Activated T-cell treated with anti-CD3 and anti-CD28 coated beads for 4 hours (primary cell): Measurements from ENCODE around the gene CIROP.
"Not testable (repeated sequence)": the region's sequence is repeated elsewhere in the genome, so short reads cannot be mapped to it uniquely, and the experiment has no call there.

ENCODE experiments used
- DNase-seq: peaks from one replicate; pipeline ENCODE4 v3.0.0-alpha.2; 2020

Gene CIROP

DNA sequence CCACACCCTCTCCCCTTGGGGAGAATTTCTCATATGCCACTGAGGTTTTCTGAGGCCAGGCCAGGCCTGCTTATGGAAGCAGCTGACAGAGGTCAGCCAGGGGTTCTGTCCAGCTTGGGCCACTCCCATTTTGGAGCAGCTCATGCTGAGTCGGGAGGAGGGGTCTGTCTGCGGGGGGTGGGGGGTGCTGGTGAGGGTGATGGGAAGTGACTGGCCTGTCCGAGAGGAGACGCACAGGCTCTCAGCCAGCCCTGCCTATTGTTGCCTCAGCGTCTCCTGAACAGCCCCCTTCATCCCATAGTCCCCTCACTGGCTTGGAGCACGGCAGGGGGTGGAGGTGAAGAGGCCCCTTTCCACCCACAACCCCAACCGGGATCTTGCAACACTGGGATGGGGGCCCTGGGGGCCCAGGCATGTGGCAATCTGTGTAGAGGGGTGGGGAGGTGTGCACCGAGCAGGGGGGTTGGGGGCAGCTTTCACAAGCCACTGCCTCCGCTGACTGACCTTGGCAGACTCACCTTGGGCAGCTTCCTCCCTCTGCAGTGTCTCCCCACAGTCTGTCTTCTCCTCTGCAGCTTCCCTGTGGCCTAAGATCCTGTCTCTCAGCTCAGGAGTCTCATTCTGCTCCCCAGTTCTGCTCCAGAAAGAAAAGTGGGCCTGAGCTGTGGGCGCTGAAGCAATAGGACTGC, 8.8 kb upstream of the CIROP start:
- no peak for DNase-seq

DNA sequence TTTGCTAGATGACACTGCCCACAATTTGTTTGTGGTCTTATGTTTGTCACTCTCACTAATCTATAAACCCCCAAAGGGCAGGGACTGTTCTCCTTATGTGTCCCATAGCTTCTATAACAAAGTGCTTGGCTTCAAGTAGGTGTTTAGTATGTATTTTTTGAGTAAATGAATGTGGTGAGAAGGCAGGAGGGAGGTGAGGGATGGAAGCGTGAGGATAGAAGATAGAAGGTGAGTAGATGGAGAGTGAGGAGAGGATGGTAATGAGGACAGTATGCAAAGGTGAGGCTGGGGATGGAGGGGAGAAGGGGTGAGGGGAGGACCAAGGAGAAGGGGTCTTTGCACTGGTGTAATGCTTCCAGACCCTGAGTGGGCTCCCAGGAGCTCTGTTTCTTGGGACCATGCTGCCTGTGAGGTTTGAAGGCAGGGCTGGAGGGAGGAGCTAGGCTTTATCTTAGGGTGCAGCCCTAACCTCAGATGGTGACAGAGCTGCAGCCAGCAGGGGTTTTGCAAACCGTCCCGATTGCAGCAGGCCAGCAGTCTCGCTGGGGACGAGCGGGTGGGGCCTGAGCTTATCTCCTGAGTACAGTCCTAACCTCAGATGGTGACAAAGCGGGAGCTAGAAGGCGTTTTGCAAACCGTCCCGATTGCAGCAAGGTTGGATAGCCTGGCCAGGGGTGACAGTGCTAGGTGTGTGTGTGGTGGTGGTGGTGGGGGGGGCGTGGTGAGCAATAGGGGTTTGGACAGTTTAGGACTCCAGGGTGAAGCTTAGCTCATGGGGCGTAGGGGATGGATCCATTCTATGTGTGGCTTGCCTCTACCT, 7.8 kb upstream of the CIROP start:
- no peak for DNase-seq

DNA sequence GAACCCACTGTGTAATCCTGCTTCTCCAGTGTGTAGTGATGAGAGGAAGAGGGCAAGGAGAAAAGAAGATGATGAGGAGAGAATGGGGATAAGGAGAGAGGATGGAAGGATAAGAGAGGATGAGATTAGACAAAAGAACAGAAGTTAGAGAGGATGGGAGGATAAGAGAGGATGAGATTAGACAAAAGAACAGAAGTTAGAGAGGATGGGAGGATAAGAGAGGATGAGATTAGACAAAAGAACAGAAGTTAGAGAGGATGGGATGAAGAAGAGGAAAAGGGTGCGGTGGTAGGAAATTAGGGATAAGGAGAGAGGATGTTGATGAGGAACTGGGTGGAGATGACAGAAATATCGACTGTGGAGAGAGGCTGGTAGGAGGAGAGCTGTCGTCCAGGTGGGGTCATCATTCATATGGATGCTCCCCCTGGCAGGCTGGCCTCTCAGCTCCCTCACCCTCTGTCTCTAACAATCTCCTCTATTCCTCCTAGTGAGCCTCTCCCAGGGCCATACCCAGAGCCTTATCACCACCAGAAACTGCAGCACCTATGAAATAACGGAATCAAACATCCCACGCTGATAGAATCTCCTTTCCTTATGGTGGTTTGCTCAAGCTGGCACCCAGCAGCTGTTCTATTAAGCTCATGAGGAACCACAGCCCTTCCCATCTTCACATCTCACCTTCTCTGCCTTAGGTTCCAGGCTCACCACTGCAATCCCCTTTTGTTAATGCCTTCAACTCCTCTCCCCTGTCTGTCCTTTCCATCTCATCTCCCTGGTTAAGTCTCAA, 6.0 kb upstream of the CIROP start:
- no peak for DNase-seq

DNA sequence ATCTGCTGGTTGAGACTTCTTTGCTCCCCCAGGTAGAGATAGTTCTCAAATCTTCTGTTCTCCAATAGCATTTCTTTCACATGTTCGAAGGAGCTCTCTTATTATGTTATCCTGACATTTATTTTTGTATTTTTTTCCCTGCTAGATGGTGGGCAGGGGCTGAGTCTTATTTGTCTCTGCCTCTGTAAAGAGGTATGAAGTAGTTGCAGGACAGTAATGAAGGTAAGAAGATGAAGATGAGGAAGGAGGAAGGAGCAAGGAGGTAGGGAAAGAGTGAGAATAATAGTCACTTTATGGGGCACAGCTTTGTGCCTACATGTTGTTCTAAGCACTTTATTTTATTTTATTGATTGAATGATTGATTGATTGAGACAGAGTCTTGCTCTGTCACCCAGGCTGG, 5.0 kb upstream of the CIROP start:
- DNase-seq = no peak

DNA sequence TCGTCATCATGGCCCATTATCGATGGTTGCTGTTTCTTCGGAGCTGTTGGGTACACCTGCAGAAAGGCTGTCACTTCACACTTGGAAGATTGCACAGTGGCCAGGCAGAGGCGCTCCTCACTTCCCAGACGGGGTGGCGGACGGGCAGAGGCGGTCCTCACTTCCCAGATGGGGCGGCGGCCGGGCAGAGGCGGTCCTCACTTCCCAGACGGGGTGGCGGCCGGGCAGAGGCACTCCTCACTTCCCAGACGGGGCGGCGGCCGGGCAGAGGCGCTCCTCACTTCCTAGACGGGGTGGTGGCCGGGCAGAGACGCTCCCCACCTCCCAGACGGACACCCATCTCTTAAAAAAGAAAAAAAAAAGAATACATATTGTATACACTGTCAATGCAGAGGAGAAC, 3.4 kb upstream of the CIROP start:
- not testable (repeated sequence) for DNase-seq

DNA sequence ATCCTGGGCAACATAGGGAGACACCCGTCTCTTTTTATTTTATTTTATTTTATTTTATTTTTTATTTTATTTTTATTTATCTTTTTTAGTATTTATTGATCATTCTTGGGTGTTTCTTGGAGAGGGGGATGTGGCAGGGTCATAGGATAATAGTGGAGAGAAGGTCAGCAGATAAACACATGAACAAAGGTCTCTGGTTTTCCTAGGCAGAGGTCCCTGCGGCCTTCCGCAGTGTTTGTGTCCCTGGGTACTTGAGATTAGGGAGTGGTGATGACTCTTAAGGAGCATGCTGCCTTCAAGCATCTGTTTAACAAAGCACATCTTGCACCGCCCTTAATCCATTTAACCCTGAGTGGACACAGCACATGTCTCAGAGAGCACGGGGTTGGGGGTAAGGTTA, 2.8 kb upstream of the CIROP start:
- DNase-seq = not testable (repeated sequence)

DNA sequence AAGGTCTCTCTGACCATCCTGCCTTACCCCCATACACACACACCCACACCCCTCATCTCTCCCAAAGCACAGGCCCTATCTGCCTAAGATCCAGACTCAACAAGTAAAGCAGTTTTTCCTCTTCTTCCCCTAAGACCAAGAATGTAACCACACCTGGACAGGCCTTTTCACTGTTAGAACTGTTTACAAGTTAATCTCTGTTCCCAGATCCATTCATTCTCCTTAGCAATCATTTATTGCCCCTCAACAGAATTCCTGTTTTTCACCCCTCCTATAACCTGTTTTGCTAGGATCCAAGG, 1.9 kb upstream of the CIROP start:
- DNase-seq = no peak

DNA sequence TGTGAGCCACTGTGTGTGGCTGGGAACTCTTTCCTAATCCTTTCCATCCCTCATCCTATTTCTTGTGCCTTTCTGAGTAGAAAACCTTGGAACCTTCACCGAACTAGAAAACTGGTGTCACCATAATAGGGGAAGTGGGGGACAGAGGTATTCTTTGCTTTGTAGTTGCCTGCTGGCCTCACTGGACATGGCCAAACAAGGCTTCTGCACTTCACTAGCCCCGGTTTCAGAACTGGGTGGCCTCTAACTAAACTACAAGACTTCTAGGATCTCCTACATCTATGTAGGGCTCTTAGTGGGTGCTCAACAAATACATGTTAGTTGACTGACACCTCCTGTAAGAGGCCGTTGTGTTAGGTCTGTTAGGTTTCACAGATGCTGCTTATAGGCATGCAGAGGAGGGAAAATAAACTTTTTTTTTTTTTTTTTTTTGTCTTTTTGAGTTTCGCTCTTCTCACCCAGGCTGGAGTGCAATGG, 597 bp upstream of the CIROP start:
- no peak for DNase-seq

DNA sequence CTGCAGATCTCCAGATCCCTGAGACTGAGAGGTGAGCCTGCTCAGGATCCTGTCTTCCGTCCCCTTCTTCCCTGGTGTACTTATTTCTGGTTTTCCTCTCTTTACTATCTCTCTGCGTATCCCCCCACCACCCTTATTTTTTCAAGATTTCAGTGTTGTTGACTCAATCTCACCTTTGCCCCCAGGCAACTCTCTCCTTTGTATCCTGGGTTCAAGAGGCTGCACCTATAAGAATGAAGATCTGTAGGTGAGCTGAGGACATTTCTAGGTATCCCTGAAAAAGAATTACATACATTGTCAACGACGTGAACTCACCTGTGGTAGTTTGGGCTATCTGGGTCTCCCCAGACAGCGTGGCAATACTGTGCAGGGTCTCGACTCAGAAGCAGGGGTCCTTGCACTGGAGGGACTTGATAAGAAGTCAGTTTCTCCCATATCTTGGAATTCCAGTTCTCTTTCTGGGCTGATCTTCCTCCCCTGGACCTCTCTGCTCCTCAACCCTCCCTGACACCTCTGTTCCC, 659 bp downstream of the CIROP start:
- no peak for DNase-seq

DNA sequence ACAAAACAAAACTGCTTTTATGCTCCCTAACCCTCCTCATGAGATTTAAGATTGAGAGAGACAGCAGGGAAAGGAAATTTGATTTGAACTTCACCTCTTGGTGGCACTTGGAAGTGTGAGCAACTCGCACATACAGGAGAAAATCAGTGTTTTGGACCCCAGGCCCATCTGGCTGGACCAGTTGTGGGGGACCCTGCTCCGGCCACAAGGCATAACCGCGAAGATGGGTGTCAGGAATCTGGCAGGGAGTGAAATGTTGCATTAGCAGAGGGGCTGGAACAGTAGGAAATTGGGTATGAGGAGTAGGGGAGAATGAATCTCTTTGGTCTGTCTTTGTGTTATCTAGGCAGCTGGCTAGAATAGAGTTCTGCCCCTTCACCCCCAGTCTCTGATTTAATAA, 1.2 kb downstream of the CIROP start:
- DNase-seq = no peak

DNA sequence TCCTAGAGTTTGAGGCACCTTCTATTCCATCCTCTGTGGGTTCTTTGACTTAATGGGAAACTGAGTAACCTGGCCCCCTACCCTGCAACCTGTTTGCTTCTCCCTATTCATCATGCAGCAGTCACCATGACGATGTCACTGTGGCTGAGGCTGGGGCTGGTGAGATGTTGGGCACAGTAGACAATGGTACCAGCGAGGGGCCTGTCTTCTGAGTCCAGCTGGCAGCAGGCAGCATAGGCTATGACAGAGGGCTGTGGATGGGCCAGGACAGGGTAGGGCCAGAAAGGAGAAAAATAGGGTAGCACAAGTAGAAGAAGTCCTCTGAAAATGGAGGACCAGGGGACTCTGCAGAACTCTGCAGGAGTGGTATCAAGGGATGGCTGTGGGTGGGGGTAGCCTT, 2.0 kb downstream of the CIROP start:
- DNase-seq = no peak

DNA sequence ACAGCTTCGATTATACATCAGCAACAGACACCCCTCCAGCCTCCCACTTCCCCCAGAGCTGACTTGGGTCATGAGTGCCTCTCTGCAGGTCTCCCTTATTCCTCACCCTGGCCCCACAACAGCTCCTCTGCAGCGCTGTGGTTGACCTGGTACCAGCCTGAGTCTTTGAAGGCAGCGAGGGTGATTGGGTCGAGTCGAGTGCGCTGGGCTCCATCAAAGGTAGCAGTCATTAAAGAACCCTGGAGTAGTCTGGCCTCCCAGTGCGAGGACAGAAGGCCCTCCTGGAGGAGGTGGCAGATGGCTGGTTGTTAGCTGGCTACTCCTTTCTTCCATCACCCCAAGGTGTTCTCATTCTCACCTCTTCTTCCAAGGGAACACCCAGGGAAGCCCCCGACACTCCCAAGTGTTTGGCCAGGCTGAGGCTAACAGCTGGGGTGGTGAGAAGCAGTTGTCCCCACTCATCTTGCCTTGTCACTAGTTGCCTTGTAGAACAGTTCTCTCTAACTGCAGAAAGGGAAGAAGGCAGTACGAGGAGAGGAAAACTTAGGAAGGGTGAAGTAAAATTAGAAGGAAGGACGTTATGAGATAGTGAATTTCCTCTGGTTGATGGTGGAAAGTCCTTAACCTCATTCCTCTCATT, 2.7 kb downstream of the CIROP start:
- DNase-seq = no peak

DNA sequence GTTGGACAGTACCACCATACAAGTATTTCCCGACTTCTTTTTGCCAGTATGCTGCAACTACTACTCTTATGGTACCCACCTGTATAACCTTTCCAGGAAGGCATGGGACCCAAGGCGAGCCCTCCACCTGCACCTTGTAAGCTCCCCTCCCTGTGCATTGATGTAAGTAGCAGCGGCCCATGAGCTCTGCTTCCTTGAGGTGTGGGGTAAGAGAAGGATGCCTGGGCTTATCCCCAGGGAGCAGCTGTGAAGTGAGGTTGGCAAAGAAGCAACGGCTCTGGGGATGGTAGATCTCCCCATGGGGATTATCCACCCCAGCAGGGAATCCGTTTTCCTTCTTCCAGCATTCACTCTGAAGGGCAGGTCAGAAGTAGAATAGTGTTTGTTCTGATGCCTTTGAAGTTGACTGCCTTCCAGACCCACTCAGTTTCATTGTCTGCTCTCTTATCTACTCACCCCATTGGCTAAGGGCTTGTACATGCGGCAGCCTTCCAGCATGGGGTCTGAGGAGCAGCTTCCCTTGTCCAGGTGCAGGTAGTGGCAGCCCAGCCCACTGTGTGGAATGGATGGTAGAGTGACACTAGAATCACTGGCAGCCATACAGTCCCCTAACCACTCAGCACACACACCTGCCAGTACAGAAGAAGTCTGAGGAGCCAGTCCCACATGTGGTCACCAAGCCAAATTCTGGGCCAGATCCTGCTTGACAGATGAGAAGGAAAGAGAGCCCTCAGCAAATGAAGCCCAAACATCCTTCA, 3.4 kb downstream of the CIROP start:
- DNase-seq = no peak

DNA sequence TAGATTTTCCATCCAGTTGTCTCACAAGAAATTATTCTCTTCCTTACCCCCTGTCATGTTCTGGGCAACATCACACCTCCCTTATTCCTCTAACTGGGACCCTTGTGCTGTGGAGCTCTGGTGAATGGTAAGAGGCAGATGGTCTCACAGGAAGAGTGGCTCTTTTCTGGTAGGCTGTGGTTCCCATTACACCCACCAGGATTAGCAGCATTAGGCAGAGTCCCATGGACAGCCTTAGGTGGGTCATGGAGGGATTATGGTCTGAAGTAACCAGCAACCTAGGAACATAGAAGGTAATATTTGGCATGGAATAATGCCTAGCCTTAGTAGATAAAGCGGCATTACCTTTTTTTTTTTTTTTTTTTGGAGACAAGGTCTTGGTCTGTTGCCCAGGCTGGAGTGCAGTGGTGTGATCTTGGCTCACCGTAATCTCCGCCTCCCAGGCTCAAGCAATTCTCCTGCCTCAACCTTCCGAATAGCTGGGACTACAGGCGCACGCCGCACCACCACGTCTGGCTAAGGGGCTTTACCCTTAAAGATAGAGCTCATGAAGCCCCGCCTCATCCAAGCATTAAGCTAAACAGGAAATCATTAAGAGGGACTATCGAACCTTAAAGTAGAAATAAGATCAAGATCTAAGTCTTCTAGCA, 5.5 kb downstream of the CIROP start:
- no peak for DNase-seq

DNA sequence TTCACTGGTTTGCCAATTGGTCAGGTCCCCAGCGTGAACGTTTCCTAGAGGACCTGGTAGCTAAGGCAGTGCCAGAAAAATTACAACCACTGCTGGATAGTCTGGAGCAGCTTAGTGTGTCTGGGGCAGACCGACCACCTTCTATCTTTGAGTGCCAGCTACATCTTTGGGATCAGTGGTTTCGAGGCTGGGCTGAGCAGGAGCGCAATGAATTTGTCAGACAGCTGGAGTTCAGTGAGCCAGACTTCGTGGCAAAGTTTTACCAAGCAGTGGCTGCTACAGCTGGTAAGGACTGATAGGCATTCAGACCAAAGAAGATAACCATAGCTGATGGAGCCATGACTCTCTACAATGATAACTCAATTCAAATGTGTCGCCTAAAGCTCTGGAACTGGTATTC, 7.0 kb downstream of the CIROP start:
- DNase-seq = no peak

DNA sequence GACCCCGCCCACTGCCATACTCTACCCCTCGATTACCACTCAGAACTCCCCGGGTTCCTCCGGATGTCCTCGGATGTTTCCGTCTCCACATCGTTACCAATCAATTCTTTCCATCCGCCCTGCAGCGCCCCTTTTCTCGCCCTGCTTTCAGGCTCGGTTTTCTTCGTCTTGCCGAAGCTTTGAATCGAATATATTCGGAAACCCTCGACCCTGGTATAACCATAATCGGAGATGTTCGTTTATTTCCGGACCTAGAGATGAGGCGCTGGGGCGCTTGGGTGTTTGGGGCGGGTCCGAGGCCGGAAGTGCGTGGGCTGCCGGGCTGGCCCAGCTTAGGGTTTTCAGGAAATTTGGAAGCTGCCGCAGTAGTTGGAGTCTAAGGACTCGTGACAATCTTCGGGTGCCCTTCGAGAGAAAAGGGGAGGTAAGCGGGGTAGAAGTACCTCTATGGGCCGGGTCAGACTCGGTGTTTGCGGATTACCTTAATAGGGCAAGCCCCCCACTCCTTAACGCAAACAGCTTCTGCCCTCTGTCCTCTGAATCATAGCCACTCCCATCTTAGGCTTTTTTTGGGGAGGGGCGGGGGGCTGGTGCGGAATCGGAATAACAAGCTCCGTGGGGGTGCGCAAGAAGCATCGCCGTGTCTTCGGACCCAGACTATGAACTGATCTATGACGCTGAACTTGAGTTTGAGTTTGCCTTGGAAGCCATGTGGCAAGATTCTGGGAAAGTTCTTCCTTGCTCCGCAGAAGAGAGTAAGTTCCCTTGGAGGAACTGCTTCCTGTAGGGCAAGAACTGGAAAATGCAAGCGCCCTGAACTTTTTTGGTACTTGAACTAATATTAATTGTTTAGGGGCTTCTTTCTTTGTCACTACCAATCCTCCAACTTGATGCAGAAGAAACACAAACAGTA, 9.3 kb downstream of the CIROP start, which contains the start of gene C14orf119:
TSS of gene C14orf119 (plus strand) at position 310 of the 913 bp plus-strand sequence. CDS start 2,154 bp downstream, outside the sequence.
- DNase-seq = peak; percentile 99

DNA sequence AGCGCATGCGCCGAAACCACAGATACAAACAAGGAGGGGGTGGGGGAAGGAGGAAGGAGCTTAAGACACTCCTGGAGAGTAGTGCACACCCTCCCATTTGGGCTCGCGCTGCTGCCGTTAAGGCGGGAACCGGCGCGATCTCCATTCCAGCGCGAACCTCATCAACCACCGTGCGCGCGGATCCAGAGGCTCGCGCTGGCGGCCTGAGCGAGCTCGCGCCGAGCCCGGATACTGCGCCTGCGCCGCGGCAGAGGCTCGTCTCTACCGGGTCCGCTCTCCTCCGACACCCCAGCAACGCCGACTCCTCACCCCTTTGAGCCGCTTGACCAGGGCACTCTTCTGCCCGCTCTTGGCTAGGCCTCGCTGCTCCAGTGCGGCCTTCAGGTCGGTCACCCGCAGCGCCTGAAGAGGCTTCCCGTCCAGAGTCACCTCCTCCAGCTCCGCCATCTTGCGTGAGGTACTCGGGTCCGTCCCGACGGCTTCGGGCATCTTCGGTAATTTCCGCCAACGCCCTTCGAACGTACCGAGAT, 10.1 kb downstream of the CIROP start, which contains the start of gene ACIN1:
TSS of gene ACIN1 (minus strand) at position 471 of the 530 bp plus-strand sequence. CDS start at position 447, 24 bp downstream.
- DNase-seq = peak; percentile 47

DNA sequence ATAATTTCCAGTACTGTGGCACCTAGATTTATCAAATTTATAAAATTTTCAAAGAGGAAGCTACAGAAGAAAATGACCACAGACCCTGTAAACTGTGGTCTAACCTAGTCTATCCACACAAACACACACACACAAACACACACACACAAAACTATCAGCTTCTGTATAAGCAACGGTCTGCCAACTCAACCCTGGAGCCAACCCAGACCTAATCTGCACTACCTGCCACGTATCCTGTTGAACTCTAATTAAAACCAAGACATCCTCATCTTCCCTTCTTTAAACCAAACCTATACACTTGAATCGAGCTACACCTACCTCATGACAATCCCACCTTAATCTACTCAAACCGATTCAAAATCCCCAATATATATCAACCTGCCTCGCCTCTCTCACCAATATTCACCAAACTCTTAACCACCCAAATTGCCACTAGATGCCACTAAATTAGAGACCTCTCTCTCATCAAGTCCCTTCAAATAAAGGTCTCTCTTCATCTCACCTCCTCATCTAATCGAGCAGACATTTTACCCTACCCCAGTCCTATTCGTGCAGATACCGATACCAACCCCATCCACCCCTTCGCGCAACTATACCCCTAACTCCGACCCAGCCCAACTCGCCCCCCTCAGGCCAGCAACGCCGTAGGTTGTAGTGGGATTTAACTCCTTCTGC, 10.7 kb downstream of the CIROP start:
- no peak for DNase-seq

DNA sequence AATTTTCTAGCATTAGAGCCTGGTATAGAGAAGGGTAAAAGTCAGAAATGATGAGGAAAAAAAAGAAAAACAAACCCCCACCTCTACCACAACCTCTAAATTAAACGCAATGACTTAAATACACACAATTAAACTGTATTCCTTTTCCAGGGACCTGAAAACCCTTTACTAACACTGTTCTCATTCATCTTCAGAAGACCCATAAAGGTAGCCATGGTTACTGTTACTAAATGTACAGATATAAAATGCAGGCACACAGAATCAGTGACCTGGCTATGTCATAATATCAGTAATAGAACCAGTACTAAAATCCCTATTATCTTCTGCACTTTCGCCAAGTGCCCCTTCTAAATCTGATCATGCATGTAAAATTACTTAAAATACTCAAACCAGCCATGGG, 11.3 kb downstream of the CIROP start:
- no peak for DNase-seq
